ENCODE results near the gene CIB4. TPM values are rescaled to one million over a fixed set of nuclear protein-coding genes. Genes with fewer than 3 reads are reported as not detected.

The CIB4 gene
- total RNA-seq, 1 donor from 2014 or later = not detected

DNA sequence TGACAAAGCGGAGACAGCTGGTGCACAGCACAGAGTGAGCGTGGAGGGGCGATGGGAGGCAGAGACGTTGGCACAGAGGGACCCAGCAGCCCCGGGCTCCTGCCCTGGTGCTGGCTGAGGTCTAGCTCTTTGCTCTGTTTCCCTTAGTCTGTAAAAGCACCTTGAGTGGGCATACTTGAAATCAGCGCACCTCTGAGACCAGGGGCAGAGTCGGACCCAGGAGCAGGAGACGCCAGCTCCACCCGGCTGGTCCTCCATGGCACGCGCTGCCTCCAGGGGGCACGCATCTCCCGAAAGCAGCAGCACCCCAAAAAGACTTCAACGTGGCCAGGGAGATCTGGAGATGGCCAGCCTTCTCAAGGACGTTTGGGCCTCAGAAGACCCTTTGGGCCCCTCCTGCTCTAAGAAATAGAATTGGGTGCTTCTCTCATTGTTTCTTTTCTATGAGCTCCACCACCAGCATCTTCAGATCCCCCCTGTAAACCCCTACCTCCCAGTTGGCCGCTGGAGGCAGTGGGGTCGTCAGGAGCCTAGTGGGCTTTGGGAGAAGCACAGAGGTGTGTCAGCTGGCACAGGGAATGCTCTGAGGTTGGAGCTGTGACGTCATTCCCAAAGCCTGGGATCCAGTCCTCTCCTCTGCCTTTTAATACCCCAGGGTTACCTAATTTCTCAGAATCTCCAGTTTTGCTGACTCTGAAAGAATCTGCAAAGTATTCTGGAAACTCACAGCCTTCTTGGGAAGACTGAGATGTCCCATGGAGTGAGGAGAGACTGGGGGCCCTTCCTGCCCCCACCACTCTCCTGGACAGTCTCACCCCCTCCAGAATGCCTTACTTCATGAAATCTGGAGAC is 58.9 kb downstream of the CIB4 start:
- Mint-ChIP-seq H3K9me3 (ENCODE audit: low read depth) (no peaks in the 10 kb centered on the region), H3K27me3 (ENCODE audit: low read depth) (peaks cover 66% of the 10 kb centered on the region), H3K4me1 (ENCODE audit: low read depth) (peaks cover 3% of the 10 kb centered on the region), H3K4me3 (ENCODE audit: unreplicated experiment) (no peak overlapping the region), H3K27ac (ENCODE audit: unreplicated experiment) (no peak overlapping the region), H3K36me3 (ENCODE audit: low read depth) (no peaks in the 10 kb centered on the region)
- no peak for DNase-seq (ENCODE audit: low spot score)
- TF ChIP-seq, protein P1, sequence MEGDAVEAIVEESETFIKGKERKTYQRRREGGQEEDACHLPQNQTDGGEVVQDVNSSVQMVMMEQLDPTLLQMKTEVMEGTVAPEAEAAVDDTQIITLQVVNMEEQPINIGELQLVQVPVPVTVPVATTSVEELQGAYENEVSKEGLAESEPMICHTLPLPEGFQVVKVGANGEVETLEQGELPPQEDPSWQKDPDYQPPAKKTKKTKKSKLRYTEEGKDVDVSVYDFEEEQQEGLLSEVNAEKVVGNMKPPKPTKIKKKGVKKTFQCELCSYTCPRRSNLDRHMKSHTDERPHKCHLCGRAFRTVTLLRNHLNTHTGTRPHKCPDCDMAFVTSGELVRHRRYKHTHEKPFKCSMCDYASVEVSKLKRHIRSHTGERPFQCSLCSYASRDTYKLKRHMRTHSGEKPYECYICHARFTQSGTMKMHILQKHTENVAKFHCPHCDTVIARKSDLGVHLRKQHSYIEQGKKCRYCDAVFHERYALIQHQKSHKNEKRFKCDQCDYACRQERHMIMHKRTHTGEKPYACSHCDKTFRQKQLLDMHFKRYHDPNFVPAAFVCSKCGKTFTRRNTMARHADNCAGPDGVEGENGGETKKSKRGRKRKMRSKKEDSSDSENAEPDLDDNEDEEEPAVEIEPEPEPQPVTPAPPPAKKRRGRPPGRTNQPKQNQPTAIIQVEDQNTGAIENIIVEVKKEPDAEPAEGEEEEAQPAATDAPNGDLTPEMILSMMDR (IDR thresholded peaks at IDR 0.05) = no peak

DNA sequence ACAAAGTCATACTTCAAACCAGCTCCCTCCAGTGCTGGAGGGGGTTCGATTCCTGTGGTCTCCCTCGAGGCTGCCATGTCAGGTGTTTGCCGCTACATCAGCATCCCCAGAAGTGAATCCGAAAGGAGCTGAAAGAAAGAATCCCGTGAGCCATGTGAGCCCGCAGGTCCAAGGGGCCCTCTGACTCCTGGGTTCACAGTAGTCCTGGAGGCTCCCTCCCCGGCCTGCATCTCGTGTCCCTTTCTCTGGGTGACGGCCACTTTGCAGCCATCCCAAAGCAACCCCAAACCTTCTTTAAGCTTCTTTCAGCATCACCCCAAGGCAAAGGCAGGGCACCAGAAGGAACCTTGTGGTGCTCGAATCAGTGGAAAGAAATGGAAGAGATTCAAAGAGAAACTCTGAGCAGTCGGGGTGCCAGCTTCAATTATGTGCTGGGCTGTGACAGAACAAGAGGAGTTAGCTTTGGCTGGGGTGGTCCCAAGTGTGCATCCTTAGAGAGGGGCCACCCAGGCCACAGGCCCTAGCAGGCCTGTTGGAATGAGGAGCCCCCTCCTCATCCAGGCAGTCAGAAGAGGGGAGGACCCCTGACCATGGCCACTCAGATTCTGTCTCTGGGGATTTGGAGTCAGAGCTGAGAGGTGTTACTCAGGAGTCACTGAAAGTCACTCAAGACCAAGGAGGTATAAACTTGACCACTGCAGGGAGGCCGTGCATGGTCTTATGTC is 59.7 kb downstream of the CIB4 start:
- H3K4me3 Mint-ChIP-seq (ENCODE audit: unreplicated experiment) = no peak overlapping the region
- TF ChIP-seq, protein P1 (IDR thresholded peaks at IDR 0.05) = no peak
- peaks cover 64% of the 10 kb centered on the region for H3K27me3 Mint-ChIP-seq (ENCODE audit: low read depth)
- no peak overlapping the region for H3K27ac Mint-ChIP-seq (ENCODE audit: unreplicated experiment)
- DNase-seq (ENCODE audit: low spot score) = no peak
- H3K36me3 Mint-ChIP-seq (ENCODE audit: low read depth) = no peaks in the 10 kb centered on the region
- no peaks in the 10 kb centered on the region for H3K9me3 Mint-ChIP-seq (ENCODE audit: low read depth)
- peaks cover 3% of the 10 kb centered on the region for H3K4me1 Mint-ChIP-seq (ENCODE audit: low read depth)

DNA sequence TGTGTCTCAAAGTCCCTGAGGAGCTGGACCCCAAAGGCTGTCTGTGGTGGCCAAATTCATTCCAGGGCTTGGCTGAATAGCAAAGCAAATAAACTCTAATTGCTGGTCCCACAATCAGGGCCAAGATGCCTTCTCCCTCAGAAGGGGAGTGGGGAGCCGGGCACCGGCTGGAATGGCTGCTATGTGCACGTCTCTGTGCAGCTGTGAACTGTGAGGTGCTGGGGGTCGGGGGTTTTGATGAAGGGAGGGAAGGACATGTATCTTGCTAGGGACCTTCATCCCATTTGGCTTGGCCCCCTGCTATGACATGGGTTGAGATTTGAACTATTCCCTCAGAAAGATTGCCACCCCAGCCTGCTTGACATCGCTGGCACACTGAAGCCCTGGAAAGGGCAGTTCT is 60.4 kb downstream of the CIB4 start:
- no peak overlapping the region for H3K4me3 Mint-ChIP-seq (ENCODE audit: unreplicated experiment)
- peaks cover 57% of the 10 kb centered on the region for H3K27me3 Mint-ChIP-seq (ENCODE audit: low read depth)

DNA sequence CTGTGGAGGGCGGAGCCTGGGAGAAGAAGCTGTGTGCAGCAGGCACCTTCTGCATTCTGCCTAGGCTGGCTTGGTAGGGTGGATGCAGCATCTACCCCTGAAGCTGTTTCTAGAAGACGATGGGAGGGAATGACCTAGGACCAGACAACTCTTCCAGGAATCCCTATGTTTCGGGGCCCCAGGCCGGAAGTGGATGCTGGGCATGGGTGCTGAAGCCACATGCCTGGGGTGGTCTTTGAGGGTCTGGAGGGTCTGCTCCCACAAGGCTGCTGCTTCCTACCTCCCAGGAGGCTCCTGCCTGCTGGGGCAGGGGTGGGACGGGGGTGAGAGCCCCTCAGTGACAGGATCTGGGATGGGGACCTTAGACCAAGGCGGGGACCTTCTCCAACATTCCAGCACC is 61.0 kb downstream of the CIB4 start:
- TF ChIP-seq, protein P1 (IDR thresholded peaks at IDR 0.05) = no peak
- H3K27ac Mint-ChIP-seq (ENCODE audit: unreplicated experiment) = no peak overlapping the region
- H3K27me3 Mint-ChIP-seq (ENCODE audit: low read depth) = peaks cover 51% of the 10 kb centered on the region
- DNase-seq (ENCODE audit: low spot score) = no peak
- H3K4me1 Mint-ChIP-seq (ENCODE audit: low read depth) = peaks cover 3% of the 10 kb centered on the region
- H3K9me3 Mint-ChIP-seq (ENCODE audit: low read depth) = no peaks in the 10 kb centered on the region
- H3K4me3 Mint-ChIP-seq (ENCODE audit: unreplicated experiment) = no peak overlapping the region
- H3K36me3 Mint-ChIP-seq (ENCODE audit: low read depth) = no peaks in the 10 kb centered on the region

More for the DNA sequence above, 60.4 kb downstream of the CIB4 start:
- DNase-seq (ENCODE audit: low spot score) = no peak
- TF ChIP-seq, protein P1 (IDR thresholded peaks at IDR 0.05) = no peak
- Mint-ChIP-seq H3K4me1 (ENCODE audit: low read depth) (peaks cover 3% of the 10 kb centered on the region), H3K36me3 (ENCODE audit: low read depth) (no peaks in the 10 kb centered on the region), H3K9me3 (ENCODE audit: low read depth) (no peaks in the 10 kb centered on the region), H3K27ac (ENCODE audit: unreplicated experiment) (no peak overlapping the region)

DNA sequence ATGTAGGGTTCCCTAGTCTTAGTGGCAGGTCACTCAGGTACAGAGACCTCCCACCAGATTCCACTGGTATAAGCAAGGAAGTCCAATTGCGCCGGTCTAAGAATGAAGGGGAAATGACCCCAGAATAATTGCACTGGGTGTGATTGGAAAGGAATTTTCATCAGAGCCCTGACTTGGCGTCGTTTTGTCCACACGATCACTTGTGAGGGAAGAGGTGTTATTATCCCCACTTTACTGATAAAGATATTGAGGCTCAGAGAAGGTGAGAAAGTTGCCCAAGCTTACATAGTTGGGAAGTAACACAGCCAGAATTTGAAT is 61.5 kb downstream of the CIB4 start:
- Mint-ChIP-seq H3K36me3 (ENCODE audit: low read depth) (no peaks in the 10 kb centered on the region), H3K27me3 (ENCODE audit: low read depth) (peaks cover 49% of the 10 kb centered on the region), H3K9me3 (ENCODE audit: low read depth) (no peaks in the 10 kb centered on the region), H3K27ac (ENCODE audit: unreplicated experiment) (no peak overlapping the region), H3K4me1 (ENCODE audit: low read depth) (peaks cover 3% of the 10 kb centered on the region), H3K4me3 (ENCODE audit: unreplicated experiment) (no peak overlapping the region)
- TF ChIP-seq, protein P1 (IDR thresholded peaks at IDR 0.05) = no peak
- no peak for DNase-seq (ENCODE audit: low spot score)
